ENCODE measurements around the gene ETV5.
"Not testable (repeated sequence)": the region's sequence is repeated elsewhere in the genome, so short reads cannot be mapped to it uniquely, and the experiment has no call there.

The ETV5 gene

DNA sequence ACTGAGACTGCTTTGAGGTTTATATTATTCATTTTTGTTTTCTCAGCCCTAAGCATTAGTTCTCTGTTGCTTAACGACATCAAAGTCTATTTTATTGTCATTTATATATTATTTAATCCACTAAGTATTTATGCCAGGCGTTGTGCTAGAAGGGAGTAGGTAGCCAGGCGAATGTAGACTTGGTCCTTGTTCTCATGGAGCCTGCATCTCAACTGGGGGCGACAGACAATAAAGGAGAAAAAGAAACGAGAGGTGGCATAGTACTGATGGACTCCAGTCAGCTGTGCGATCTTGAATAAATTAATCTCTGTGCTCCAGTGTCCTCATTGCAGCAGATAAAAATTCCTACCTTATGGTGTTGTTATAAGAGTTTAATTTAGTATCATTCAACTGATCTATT, 49.7 kb downstream of the ETV5 start:
- DNase-seq: no peak

DNA sequence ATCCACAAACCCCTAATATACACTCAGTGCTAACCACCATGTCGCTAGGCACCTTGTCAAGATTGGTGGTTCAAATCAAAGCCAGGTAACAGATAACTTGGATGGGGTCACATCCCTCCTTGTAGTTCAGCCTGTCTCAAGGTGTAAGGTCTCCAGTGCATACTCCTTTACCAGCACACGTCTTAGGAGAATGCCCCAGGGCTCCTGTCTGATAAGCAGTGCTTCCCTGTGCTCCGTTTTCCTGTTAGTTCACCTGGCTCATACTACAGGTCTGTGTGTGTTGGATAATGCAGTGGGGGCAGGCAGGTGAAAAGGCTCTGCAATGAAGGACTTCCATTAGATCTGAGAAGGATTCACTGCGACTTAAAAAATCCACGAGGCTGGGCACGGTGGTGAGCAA, 50.7 kb downstream of the ETV5 start:
- no peak for DNase-seq

DNA sequence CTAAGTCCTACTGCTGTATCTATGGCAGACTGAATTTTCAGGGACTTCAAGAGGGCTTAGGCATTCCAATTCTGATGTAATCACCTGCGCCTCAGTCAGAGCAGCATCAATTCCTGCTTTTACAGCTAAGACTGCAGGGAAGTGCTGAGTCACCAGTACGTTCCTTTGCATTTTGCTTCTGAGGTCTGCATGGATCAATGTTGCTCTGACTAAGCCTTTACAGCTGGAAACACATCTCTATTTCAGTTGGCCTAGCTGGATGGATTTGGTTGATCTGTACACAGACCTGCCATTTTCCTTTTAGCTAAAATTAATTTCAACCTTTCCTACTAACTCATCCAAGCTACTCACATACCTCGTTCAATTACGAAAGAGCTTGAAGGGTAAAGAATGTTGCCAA, 51.3 kb downstream of the ETV5 start:
- no peak for DNase-seq

DNA sequence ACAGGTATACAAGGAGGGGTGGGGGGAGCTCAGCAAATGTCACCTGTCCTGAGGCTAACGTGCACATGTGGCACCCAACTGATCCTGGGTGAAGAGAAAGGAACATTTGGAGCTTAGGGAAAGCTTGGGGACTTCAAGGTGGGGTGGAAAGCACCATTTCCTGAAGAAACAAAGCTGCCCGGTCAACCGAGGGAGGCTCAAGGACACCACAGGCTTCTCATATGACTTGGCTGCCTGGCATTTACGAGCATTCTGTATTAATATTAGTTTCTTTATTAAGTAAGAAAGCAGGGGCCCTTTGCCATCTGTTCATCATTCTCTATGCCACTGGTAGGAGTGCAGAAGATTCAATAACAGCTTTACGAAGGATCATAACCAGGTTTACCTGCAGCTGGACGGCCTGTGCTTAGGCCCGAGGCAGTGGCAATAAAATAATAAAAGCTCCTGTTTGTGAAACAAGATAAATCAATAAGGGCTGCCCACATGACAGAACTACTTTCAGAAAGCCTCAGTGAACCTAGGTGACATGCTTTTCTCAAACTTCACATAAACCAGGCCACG, 54.0 kb downstream of the ETV5 start:
- no peak for DNase-seq

DNA sequence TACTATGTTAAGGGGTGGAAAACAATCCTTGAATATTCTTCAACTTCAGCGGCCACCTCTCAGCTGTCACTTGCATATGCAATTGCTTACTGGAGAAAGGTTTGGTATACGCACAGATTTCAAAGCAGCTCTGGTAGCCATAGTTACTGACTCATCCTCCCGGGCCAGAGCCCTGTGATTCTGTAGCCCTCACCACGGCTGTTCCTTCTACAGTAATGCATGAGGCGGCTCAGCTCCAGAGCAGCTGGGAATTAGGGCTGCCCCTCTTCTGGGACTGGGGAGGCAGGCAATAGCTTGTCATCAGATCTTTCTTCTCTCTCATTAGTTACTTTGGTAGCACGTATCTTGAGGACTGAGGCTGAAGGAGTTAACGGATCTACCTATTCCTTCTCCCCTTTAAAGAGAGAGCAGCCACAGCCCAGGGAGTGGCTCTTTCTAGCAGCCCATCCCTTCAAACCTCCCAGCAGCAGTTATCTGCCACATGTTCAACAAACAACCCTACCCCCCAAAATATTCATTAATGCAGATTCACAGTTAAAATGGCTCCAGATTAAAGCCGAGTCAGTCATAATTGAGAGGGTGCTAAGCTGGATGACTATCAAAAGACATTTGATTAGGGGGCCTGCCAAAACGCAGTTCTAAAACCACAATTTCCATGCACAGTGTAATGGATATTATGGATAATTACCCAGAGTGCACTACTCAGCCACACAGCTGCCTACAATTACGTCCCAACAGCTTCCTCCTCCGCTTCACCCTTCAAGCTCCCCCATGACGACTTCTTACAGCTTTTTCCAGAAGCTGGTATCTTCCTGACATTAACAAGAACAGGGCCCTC, 54.7 kb downstream of the ETV5 start:
- no peak for DNase-seq

- DNase-seq: no peak
These were observed 56.6 kb downstream of the ETV5 start for GRCh38 chr3:186052096-186052840.

GRCh38 chr3:186049001-186049400, 59.9 kb downstream of the ETV5 start:
- DNase-seq: no peak

GRCh38 chr3:186048119-186048518, 60.8 kb downstream of the ETV5 start:
- DNase-seq: no peak

- no peak for DNase-seq
These were observed 62.1 kb downstream of the ETV5 start for GRCh38 chr3:186046838-186047237.

DNA sequence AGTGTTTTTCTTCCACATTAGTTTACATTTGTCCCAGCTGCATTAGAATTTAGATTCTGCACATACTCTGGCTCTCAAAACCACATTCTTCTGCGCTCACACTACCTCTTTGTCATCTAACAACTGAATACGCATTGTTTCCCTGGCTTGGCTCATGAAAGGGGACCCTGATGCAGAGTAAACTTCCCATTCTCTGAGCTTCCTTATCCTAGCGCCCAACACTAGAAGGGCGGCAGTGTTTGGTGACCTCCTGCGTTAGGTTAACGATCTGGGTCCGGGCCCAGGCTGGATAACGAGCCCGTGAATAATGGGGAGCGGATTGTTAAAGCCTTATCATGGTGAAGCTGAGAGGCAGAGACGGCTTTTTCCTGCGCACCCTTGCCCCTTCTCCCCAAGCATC, 63.9 kb downstream of the ETV5 start:
- no peak for DNase-seq

- no peak for DNase-seq
These were observed 64.5 kb downstream of the ETV5 start for GRCh38 chr3:186044427-186044826.

DNA sequence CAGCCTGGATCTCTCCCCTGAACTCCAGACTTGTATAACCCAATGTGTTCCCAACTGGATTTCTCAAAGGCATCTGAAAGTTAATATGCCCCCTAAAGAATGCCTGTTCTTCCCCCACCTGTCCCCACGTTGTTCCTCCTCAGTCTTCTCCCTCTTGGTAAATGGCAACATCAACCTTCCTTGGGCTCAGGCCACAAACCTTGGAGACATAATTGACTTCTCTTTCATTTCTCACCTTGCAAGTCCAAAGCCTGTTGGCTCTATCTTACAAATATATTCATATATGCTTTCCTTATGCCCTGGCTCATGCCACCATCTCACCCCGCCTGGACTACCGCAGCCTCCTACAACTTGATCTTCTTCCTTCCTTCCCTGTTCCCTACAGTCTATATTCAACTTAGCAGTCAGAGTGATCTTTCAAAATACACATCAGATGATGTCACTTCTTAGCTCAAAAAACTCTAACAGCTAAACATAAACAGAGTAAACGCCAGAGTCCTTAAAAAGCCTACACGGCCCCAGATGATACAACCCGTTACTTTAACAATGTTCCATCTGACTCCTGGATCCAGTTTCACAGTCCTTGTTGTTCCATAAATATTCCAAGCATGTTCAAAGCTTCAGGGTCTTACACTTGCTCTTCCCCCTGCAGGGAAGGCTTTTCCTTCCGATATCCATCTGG, 66.2 kb downstream of the ETV5 start:
- DNase-seq: no peak

DNA sequence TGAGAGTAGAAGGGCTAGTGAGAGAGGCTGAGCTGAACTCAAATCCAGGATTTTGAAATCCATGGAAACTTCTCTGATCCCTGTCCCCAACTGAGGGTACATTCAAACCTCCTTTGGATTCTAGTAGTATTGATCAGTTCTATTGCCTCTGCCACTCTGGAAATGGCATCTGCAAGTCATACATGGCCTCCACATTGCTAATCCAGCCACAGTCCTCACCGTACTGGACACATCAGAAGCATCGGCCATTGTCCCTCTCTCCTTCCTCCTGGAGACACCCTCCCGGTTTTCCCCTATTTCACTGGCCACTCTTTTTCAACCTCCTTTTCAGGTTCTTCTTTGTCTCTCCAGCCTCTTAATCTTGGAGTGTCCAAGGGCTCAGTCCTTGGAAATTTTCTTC, 66.9 kb downstream of the ETV5 start:
- no peak for DNase-seq

- DNase-seq: no peak
These were observed 70.5 kb downstream of the ETV5 start for GRCh38 chr3:186038360-186038759.

DNA sequence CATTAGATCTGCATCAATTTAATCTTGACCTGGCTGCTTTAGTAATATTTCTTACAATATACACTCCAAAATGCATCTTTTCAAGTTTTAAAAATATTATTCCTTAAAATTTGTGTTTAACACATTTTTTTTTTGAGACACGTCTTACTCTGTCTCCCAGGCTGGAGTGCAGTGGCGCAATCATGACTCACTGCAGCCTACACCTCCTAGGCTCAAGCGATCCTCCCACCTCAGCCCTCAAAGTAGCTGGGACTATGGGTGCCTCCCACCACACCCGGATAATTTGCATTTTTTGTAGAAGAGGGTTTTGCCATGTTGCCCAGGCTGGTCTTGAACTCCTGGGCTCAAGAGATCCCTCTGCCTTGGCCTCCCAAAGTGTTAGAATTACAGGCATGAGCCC, 73.6 kb downstream of the ETV5 start:
- no peak for DNase-seq

GRCh38 chr3:186032321-186032720, 76.6 kb downstream of the ETV5 start:
- DNase-seq: no peak

DNA sequence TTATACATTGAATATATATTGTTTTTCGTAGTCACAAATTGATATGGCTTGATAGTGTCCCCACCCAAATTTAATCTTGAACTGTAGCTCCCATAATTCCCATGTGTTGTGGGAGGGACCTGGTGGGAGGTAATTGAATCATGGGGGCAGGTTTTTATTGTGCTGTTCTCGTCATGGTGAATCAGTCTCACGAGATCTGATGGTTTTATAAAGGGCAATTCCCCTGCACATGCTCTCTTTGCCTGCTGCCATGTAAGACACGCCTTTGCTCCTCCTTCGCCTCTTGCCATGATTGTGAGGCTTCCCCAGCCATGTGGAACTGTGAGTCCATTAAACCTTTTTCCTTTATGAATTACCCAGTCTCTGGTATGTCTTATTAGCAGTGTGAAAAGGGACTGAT, 82.9 kb downstream of the ETV5 start:
- not testable (repeated sequence) for DNase-seq

DNA sequence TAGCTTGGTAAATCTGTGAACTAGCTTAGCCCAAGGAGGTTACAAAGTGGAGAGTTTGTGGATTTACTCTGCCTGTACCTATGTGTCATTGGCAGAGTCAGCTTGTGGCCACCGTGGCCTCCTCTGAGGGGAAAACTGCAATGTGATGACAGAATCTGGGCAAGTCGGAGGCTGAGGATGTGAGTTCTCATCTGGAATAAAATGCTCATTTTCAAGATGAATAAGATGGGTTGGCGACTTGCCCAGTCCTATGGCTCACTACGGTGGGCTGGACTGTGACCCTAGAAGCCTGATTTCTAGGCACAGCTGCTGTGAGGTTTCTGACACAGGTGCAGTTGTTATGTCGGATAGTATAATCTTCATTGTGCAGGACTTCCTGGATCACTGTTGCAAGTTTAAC, 83.7 kb downstream of the ETV5 start:
- DNase-seq: peak; percentile 3

- DNase-seq: no peak
These were observed 84.7 kb downstream of the ETV5 start for GRCh38 chr3:186024210-186024609.

DNA sequence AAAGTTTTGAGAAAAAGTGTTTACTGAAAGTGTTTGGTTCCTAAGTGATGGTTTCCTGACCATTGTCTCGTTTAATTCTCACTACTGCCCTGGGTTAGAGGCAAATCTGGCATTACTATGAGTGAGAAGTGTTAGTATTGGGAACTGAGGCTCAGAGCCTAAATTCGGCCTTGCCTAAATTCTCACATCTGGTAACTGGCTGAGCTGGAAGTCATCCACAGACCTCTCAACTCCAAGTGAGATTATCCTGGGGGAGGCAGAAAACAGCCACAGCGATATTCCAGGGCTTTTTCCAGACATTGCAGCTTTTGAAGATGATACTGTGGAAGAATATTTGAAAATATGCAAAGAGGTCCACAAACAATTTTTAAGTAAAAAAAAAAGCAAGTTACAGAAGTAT, 86.0 kb downstream of the ETV5 start:
- no peak for DNase-seq

GRCh38 chr3:186021673-186022362, 87.1 kb downstream of the ETV5 start:
- DNase-seq: no peak

- DNase-seq: not testable (repeated sequence)
These were observed 87.6 kb downstream of the ETV5 start for GRCh38 chr3:186021250-186021649.

DNA sequence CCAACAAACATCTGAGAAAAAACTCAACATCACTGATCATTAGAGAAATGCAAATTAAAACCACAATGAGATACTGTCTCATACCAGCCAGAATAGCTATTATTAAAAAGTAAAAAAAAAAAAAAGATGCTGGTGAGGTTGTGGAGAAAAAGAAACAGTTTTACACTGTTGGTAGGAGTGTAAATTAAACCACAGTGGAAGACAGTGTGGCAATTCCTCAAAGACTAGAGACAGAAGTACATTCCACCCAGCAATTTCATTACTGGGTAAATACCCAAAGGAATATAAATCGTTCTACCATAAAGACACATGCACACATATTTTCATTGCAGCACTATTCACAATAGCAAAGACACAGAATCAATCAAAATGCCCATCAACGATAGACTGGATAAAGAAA, 89.6 kb downstream of the ETV5 start:
- DNase-seq: not testable (repeated sequence)
